HG03354 (cell line): ENCODE measurements around the gene DIP2C.
"Not testable (repeated sequence)": the region's sequence is repeated elsewhere in the genome, so short reads cannot be mapped to it uniquely, and the experiment has no call there.

ENCODE experiments used
- ATAC-seq: cut with Tn5 transposase; IDR thresholded peaks from one replicate; pipeline ENCODE4 v1.9.1; 2021; ENCODE audit warnings: mild to moderate bottlenecking; ENCODE audit not compliant: unreplicated experiment, poor library complexity, severe bottlenecking

The DIP2C gene

DNA sequence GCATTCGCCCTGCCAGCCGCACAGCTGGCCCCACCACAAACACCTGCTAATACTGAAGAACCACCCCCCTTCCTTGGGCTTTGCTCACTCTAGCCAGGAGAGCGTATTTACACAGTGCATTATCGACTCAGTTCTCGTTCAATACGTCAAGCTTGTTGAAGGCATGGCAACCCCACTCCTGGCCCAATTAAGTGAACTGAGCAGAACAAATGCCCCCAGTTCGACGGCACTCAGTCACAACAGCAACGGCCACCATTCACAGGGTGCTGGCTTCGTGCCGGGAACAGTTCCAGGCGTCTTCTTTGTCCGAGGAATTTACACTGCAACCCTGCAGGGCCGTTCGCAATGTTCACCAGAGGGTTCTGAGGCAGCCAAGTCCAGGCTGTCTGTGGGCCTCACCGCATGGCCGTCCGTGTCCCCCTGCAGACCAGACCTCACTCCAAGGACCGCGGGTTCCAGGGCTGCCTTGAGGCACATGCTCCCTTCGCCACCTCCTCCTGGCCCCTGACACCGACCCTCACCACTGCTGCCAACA is 175.3 kb downstream of the DIP2C start:
- no peak for ATAC-seq

- ATAC-seq, result peak; percentile 51
These were observed 176.1 kb downstream of the DIP2C start for GRCh38 chr10:513393-513792.

- ATAC-seq, result not testable (repeated sequence)
These were observed 176.8 kb downstream of the DIP2C start for GRCh38 chr10:512661-513060.

DNA sequence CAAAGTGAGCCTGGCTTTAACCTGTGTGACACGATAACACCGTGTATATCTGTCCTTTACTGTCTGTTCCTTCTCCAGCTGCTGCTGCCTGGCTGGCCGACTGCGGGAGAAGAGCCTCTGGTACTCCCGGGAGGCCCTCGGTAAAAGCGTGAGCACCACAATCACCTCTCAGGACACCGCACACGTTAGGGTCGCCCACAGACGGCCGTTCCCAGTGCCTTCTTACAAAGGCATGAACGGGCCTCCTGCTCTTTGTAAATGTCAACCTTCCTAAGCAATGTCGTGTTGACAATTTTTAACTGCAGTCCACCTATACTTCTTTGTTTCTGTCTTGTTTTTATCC is 177.6 kb downstream of the DIP2C start:
- ATAC-seq, result no peak

DNA sequence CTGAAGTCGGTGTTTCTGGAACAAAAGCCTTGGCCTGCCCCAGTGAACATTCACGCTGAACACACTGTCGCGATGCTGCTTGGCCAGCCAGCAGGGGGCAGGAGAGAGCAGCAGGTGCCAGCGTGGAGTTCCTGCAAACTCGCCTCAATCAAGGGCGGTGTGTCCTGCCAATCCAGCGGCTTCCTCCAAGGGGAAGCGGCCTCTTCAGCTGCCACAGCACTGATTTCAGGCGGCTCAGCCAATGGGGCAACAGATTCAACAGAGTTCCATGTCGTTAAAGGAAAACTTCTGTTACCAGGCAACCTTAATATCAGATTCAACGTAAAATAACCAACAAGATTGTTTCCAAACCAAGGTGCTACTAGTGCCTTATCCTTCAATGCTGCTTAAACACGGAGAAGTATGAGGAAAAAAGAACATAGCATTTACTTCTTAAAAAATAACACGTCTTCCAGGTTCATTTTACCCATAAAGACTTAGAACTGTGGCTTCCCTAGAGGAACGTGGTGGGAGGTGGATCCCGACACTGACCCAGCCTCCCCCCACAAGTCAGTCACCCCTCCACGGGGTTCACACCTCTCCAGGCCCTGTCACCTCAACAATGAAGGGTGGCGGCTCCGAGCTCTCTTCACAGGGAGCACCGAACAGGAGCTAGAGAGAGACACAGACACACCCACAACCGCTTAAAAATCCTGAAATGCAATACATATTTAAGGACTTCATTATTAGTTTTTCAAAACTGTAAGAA is 178.2 kb downstream of the DIP2C start:
- peak; percentile 57 for ATAC-seq

DNA sequence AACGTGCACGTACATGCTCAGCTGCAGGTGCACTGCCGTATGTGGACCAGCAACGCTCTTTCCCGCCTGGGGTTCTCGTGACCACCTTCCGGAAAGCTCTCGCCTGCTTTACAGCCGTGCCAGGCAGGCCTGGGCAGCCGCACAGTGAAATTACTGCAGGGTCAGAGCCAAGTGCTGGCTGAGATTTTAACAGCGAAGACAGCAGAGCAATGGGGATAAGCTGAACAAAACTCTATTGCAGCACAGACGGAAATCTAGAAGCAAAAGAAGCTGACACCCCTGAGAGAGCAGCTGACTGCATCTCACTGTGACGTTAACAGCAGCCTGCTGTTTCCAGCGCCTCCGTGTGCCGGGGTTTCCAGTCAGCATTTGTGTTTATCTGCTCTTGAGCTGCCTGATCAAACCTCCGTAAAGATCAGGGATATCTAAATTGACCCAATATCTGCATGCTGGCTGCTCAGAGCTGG is 179.0 kb downstream of the DIP2C start:
- ATAC-seq, result no peak

DNA sequence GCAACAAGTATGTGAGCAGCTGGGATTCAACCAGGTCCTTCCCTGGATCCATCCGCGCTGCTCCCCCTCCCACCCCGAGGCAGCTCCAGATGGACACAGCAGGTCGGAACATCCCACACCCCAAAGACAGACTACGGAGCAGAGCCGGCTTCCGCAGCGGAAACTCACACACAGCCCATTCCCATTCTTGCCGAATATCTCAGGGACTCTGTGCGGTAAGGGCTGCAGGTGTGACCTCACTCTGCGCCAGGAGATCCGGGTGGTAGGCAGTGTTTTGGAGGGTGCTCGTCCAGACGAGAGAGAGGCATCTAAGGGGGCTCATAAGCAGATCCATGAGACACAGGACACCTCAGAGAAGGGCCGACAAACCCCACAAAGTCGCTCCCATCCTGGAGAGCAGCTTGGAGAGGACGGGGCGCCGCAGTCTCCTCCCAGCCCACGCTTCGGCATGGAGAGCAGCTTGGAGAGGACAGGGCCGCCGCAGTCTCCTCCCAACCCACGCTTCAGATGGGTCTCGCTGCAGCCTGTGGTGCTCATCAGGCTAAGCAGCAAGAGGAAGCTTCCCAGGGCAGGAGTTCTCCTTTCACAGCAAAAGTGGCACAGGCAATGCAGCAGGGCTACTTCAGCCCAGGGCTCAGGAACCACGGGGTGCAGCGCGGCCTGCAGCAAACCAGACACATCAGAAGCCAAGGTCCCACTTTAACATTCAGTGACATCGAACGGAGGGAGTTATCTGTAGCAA is 179.9 kb downstream of the DIP2C start:
- ATAC-seq, result no peak

- ATAC-seq, result no peak
These were observed 180.7 kb downstream of the DIP2C start for GRCh38 chr10:508726-509125.

- no peak for ATAC-seq
These were observed 181.5 kb downstream of the DIP2C start for GRCh38 chr10:507908-508444.

DNA sequence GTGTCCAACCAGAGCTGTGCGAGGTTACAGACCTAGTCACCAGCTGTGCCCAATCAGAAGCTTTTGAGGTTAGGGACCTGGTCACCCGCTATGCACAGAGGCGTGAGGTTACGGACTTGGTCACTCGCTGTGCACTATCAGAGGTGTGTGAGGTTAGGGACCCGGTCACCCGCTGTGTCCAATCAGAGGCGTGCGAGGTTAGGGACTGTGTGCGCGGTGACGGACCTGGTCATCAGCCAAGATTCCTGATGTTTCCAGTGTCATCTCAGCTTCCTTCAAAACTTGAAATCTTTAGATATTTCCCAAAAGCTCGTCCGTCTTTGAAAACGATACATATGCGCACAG is 182.1 kb downstream of the DIP2C start:
- no peak for ATAC-seq

DNA sequence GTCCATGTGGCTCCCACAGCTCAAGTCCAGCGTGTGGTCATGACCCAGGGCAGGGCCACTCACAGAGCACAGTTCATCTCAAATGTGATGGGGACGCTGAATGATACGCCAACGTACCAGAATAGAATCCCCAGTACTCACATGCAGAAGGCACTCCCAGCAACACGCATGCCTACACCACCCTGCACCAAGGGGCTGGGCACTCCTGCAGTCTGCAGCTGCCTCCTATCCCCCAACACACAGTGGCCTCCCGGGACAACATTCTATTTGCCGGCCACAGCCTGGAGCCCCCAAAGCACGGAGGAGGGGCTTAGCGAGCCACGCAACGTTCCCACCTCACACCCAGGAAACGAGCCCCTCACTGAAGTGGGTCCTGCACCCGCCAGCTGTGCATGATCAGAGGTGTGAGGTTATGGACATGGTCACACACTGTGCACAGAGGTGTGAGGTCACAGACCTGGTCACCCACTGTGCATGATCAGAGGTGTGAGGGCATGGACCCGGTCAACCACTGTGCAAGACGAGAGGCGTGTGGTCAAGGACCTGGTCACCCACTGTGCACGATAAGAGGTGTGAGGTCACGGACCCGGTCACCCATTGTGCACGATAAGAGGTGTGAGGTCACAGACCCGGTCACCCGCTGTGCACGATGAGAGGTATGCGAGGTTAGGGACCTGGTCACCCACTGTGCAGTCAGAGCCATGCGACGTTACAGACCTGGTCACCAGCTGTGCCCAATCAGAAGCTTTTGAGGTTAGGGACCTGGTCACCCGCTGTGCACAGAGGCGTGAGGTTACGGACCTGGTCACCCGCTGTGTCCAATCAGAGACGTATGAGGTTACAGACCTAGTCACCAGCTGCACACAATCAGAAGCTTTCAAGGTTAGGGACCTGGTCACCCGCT is 182.8 kb downstream of the DIP2C start:
- no peak for ATAC-seq

- no peak for ATAC-seq
These were observed 184.0 kb downstream of the DIP2C start for GRCh38 chr10:505419-505818.

GRCh38 chr10:504806-505205 is 184.7 kb downstream of the DIP2C start:
- ATAC-seq, result no peak

GRCh38 chr10:504121-504611 is 185.3 kb downstream of the DIP2C start:
- no peak for ATAC-seq

DNA sequence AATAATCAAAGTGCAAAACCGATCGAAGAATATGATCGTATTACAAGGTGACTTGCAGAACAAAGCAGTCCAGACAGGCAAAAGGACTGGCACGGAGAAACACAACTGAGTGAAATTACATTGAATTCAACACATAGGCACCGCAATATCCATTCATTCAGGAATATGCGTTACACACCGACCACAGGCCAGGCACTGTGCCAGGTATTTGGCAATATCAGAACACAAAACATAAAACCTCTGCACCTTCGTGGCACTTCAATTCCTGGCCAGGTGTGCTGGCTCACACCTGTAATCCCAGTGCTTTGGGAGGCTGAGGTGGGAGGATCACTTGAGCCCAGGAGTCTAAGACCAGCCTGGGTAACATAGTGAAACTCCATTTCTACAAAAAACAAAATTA is 187.9 kb downstream of the DIP2C start:
- no peak for ATAC-seq

GRCh38 chr10:500876-501275 is 188.6 kb downstream of the DIP2C start:
- ATAC-seq, result no peak

GRCh38 chr10:499991-500390 is 189.5 kb downstream of the DIP2C start:
- no peak for ATAC-seq

DNA sequence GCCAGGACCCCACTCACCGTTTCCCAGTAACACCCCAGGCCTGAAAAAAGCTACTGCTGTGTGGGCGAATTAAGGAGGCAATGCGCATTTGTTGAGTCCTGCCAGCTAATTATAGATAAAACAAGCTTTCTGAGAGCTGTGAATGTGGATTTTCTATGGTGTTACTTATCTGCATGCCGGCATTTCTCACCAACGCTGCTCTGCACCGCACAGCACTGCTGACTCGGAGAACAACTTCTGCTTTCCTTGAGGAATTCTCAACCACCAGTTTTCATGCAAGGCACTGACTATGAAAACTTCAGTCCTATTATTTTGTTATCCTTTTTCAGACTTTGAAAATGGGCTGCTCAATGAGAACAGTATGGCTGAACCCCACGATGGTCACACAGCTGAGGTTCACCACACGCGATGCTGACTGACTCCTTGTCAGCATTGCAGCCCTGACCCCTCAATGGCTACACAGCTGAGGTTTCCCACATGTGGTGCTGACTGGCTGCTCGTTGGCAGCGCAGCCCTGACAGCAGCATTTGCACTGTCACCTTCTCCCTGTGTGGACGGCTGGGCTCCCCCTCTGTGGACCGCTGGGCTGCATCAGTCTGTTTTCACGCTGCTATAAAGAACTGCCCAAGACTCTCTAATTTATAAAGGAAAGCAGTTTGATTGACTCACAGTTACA is 190.6 kb downstream of the DIP2C start:
- no peak for ATAC-seq

GRCh38 chr10:497898-498451 is 191.5 kb downstream of the DIP2C start:
- ATAC-seq, result no peak
